SU-DHL-6 (cell line): Measurements from ENCODE around the gene TCF4.

ENCODE experiments used
- H2AFZ ChIP-seq: fragments of 200-600 bp; sonication (generic); 2 replicates; pipeline ENCODE4 v1.6.1; 2014; ENCODE audit warnings: low read depth, mild to moderate bottlenecking, moderate library complexity, mixed read lengths, antibody characterized with exemption, low read length; ENCODE audit not compliant: severe bottlenecking
- H3F3A ChIP-seq: fragments of 200-600 bp; shearing (Covaris generic); 2 replicates; pipeline ENCODE4 v1.6.0; 2016; ENCODE audit warnings: antibody characterized with exemption, mild to moderate bottlenecking; ENCODE audit not compliant: insufficient read depth
- H3K27ac ChIP-seq: fragments of 200-600 bp; sonication (generic); 2 replicates; pipeline ENCODE4 v1.5.1; 2016; ENCODE audit warnings: low read depth, mild to moderate bottlenecking, low read length, moderate library complexity, mixed read lengths
- H3K27me3 ChIP-seq: fragments of 200-600 bp; sonication (generic), shearing (Covaris generic); 2 replicates; pipeline ENCODE4 v1.6.0; 2014; ENCODE audit warnings: mild to moderate bottlenecking, low read length
- H3K36me3 ChIP-seq: fragments of 200-600 bp; sonication (generic); 2 replicates; pipeline ENCODE4 v1.6.1; 2014; ENCODE audit warnings: mild to moderate bottlenecking, low read length, mixed read lengths
- H3K4me2 ChIP-seq: fragments of 300-600, 200-600 bp; shearing (Covaris generic), sonication (generic); 2 replicates; pipeline ENCODE4 v1.6.0; 2014; ENCODE audit warnings: low read length, low read depth, mild to moderate bottlenecking; ENCODE audit not compliant: poor library complexity, severe bottlenecking
- H3K4me3 ChIP-seq: fragments of 200-600 bp; sonication (generic); 2 replicates; pipeline ENCODE4 v1.5.1; 2014; ENCODE audit warnings: antibody characterized with exemption, low read length, mild to moderate bottlenecking, mixed read lengths; ENCODE audit not compliant: insufficient read depth, poor library complexity, severe bottlenecking
- H3K79me2 ChIP-seq: fragments of 200-600 bp; sonication (generic); 2 replicates; pipeline ENCODE4 v1.6.1; 2014; ENCODE audit warnings: mild to moderate bottlenecking, low read length, moderate library complexity; ENCODE audit not compliant: insufficient read depth
- H3K9ac ChIP-seq: fragments of 200-600 bp; sonication (generic); 2 replicates; pipeline ENCODE4 v1.7.0; 2014; ENCODE audit warnings: mild to moderate bottlenecking, low read length
- H3K9me2 ChIP-seq: fragments of 200-600 bp; sonication (generic); replicated peaks from 2 replicates; pipeline ENCODE4 v1.6.1; 2014; ENCODE audit warnings: low read length; ENCODE audit not compliant: insufficient read depth
- H3K9me3 ChIP-seq: fragments of 200-600 bp; sonication (generic); 2 replicates; pipeline ENCODE4 v1.6.1; 2014; ENCODE audit warnings: low read length, mixed read lengths; ENCODE audit not compliant: insufficient read depth
- H4K20me1 ChIP-seq: fragments of 200-600 bp; sonication (generic); 2 replicates; pipeline ENCODE4 v1.6.1; 2014; ENCODE audit warnings: low read depth, mild to moderate bottlenecking, antibody characterized with exemption, low read length, moderate library complexity, mixed read lengths
- CTCF ChIP-seq: fragments of 200-600 bp; sonication (generic); IDR thresholded peaks from one replicate; pipeline ENCODE4 v1.5.1; 2017; ENCODE audit warnings: antibody characterized with exemption, mild to moderate bottlenecking, low read length, moderate library complexity; ENCODE audit not compliant: insufficient read depth, poor library complexity, severe bottlenecking
- EZH2phosphoT487 ChIP-seq: fragments of 200-600 bp; sonication (generic), shearing (Covaris generic); conservative IDR thresholded peaks from 2 replicates; pipeline ENCODE4 v1.6.1; 2018; ENCODE audit warnings: mild to moderate bottlenecking, antibody characterized with exemption, low read length, moderate library complexity, mixed read lengths

The TCF4 gene

DNA sequence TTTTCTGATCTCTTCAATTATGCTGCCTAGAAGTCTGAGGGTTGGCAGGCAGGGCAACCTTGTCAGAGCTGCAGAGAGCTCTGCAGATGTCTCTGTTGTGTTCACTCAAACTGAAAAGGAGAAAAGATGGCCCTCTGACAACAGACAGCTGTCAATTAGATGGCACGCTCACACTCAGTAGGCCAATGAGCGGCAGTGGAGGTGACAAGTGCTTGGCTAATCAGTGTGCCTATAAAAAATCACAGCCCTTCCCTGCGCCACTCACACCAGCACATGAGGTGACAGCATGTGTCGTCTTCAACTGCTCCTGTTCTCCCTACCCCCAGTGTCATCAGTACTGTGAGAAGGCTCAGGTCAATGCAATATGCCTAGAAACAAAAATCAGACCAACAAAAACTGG is 203.9 kb downstream of the TCF4 start:
- Histone ChIP-seq H3K9me3 (no peaks in the 10 kb centered on the region), H3F3A (no peaks in the 10 kb centered on the region), H2AFZ (no peak overlapping the region), H3K27me3 (peaks cover 1% of the 10 kb centered on the region; the same call in 1 of the 2 replicates), H3K4me2 (no peak overlapping the region), H3K27ac (no peak overlapping the region), H4K20me1 (no peaks in the 10 kb centered on the region), H3K79me2 (no peaks in the 10 kb centered on the region), H3K9ac (no peak overlapping the region), H3K4me3 (no peak overlapping the region), H3K36me3 (no peaks in the 10 kb centered on the region), H3K9me2 (no peaks in the 10 kb centered on the region)
- no peak for TF ChIP-seq CTCF
- TF ChIP-seq EZH2phosphoT487: no peak

DNA sequence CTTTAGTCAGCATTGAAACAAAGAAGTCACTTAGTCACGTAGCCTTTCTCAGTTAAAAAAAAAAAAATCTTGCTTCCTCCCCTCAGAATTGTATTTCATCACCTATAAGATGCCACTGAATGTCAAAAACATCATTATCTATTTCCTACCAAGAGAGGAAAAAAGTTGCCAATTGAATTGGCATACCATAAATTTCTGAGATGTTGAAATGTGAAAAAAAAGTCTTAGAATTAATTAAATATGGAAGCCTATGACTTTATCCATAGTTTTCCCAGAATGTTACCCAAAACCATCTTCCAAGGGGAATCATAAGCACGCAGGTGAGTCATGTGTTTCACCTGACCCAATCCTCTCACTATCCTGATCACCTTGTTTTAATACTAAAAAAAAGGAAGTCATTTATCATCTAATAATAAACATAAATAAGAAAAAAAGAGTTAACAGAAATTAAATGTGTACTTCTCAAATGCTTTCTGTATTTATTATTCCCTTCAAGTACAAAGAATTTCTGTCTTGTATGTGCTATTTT is 205.7 kb downstream of the TCF4 start:
- Histone ChIP-seq H3F3A (no peaks in the 10 kb centered on the region), H3K27me3 (peaks cover 2% of the 10 kb centered on the region; the same call in 1 of the 2 replicates), H2AFZ (no peak overlapping the region), H3K9me3 (no peaks in the 10 kb centered on the region), H4K20me1 (no peaks in the 10 kb centered on the region), H3K4me3 (no peak overlapping the region), H3K4me2 (no peak overlapping the region), H3K9me2 (no peaks in the 10 kb centered on the region), H3K9ac (no peak overlapping the region), H3K36me3 (no peaks in the 10 kb centered on the region), H3K79me2 (no peaks in the 10 kb centered on the region), H3K27ac (no peak overlapping the region)
- TF ChIP-seq CTCF (no peak), EZH2phosphoT487 (no peak)

GRCh38 chr18:55381277-55381676 is 206.7 kb downstream of the TCF4 start:
- Histone ChIP-seq H3K36me3 (no peaks in the 10 kb centered on the region), H3K9ac (no peak overlapping the region)
- TF ChIP-seq EZH2phosphoT487 (no peak), CTCF (no peak)

More at GRCh38 chr18:55381277-55381676, 206.7 kb downstream of the TCF4 start:
- H3K27ac ChIP-seq: no peak overlapping the region
- no peak overlapping the region for H3K4me3 ChIP-seq
- no peaks in the 10 kb centered on the region for H3F3A ChIP-seq
- H3K27me3 ChIP-seq: peaks cover 2% of the 10 kb centered on the region; the same call in 1 of the 2 replicates
- no peak overlapping the region for H3K4me2 ChIP-seq
- no peaks in the 10 kb centered on the region for H3K79me2 ChIP-seq
- no peak overlapping the region for H2AFZ ChIP-seq
- H3K9me2 ChIP-seq: no peaks in the 10 kb centered on the region
- no peaks in the 10 kb centered on the region for H3K9me3 ChIP-seq
- no peaks in the 10 kb centered on the region for H4K20me1 ChIP-seq
